Left ventricle myocardium inferior (tissue), 1 donor: ENCODE results near the gene LRP3. TPM values are rescaled to one million over a fixed set of nuclear protein-coding genes. Genes with fewer than 3 reads are reported as not detected.

Experiments used
- DNase-seq: peaks from one replicate; pipeline ENCODE4 v3.0.0-alpha.2; 2020
- H3K27ac ChIP-seq: fragments of 200-600 bp; replicated peaks from 2 replicates; pipeline ENCODE4 v1.8.0; 2021
- H3K27me3 ChIP-seq: fragments of 200-600 bp; 2 replicates; pipeline ENCODE4 v1.8.0; 2021; ENCODE audit warnings: low read depth
- H3K36me3 ChIP-seq: fragments of 200-600 bp; 2 replicates; pipeline ENCODE4 v1.8.0; 2021
- H3K4me1 ChIP-seq: fragments of 200-600 bp; 2 replicates; pipeline ENCODE4 v1.8.0; 2021
- H3K4me3 ChIP-seq: fragments of 200-600 bp; 2 replicates; pipeline ENCODE4 v1.8.0; 2021; ENCODE audit warnings: mild to moderate bottlenecking, moderate library complexity
- H3K9me3 ChIP-seq: fragments of 200-600 bp; replicated peaks from 2 replicates; pipeline ENCODE4 v1.8.0; 2021
- intact Hi-C: fragments of 100-400 bp; cut with micrococcal nuclease; formaldehyde crosslinking; loops from one replicate; pipeline ENCODE4 v1.11.0; 2022
- total RNA-seq: library from RNA; stranded (reverse); fragmentation: NEBNext Ultra II Directional; extraction: Animal tissue kit (Norgen Biotek cat#: 25700); gene quantifications from one replicate; pipeline ENCODE4 v1.2.1, GENCODE V29; 2021
- TF ChIP-seq, protein P1 (sequence below): fragments of 200-600 bp; IDR thresholded peaks from 2 replicates; pipeline ENCODE4 v1.8.0; 2021; ENCODE audit warnings: antibody characterized with exemption, mild to moderate bottlenecking, borderline replicate concordance
- donor health status: DM: no; HTN: yes; CAD: no; lungs with severe emphysema.

LRP3 gene
- total RNA-seq, 1 donor from 2014 or later = 20.8 TPM

DNA sequence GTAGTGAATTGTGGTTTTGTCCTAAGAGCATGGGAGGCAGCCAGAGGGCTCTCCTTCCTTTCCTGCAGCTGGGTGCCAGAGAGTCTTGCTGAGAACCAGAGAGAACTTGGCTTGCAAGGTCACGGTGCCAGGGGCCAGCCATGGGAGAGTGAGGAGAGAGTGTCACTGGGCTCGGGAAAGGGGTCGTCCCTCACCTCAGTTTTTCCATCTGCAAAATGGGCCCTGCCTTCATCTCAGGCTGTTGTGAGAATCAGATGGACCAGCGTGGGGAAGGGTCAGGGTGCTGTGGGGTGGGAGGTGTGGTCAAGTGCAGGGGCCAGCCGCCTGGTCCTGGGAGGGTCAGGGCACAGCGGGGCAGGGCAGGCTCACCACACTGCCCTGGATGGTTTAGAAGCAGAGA, 7.3 kb downstream of the LRP3 start:
- Histone ChIP-seq H3K4me3 (no peak overlapping the region), H3K9me3 (no peaks in the 10 kb centered on the region), H3K27ac (no peak overlapping the region), H3K4me1 (no peaks in the 10 kb centered on the region), H3K36me3 (peaks cover 7% of the 10 kb centered on the region), H3K27me3 (no peaks in the 10 kb centered on the region)
- intact Hi-C loops = no loop called here
- no peak for DNase-seq
- TF ChIP-seq, protein P1, sequence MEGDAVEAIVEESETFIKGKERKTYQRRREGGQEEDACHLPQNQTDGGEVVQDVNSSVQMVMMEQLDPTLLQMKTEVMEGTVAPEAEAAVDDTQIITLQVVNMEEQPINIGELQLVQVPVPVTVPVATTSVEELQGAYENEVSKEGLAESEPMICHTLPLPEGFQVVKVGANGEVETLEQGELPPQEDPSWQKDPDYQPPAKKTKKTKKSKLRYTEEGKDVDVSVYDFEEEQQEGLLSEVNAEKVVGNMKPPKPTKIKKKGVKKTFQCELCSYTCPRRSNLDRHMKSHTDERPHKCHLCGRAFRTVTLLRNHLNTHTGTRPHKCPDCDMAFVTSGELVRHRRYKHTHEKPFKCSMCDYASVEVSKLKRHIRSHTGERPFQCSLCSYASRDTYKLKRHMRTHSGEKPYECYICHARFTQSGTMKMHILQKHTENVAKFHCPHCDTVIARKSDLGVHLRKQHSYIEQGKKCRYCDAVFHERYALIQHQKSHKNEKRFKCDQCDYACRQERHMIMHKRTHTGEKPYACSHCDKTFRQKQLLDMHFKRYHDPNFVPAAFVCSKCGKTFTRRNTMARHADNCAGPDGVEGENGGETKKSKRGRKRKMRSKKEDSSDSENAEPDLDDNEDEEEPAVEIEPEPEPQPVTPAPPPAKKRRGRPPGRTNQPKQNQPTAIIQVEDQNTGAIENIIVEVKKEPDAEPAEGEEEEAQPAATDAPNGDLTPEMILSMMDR = no peak

DNA sequence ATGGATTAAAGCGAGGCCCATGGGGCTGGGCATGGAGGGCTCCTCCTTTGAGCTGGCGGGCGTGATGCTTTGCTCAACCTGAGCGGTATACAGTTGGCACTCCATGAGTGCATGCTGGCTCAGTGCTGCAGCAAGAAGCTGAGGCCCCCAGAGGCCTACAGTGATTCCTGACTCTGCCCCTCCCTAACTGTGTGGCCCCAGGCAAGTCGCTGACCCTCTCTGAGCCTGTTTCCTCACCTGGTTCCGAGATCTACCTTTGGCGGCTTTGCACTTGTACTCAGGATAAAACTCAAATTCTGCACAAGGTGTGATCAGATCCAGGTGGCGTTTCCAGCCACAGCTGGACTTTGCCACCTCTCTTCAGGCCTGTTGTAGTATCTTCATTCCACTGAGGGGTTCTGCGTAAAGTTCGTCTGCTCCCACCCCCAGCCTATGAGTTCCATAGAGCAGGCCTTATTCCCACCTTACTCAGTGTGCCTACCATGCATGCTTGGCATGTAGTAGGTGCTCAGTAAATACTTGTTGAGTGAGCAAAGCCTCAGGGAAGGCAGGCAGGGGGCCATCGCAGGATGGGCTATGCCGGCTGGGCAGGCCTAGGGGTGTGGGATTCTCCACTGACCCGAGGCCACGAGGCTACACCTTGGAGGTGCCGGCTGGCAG, 7.9 kb downstream of the LRP3 start:
- Histone ChIP-seq H3K27ac (no peak overlapping the region), H3K9me3 (no peaks in the 10 kb centered on the region), H3K36me3 (peaks cover 11% of the 10 kb centered on the region), H3K27me3 (no peaks in the 10 kb centered on the region), H3K4me3 (no peak overlapping the region), H3K4me1 (no peaks in the 10 kb centered on the region)
- intact Hi-C loops = no loop called here
- TF ChIP-seq, protein P1 = no peak
- no peak for DNase-seq

DNA sequence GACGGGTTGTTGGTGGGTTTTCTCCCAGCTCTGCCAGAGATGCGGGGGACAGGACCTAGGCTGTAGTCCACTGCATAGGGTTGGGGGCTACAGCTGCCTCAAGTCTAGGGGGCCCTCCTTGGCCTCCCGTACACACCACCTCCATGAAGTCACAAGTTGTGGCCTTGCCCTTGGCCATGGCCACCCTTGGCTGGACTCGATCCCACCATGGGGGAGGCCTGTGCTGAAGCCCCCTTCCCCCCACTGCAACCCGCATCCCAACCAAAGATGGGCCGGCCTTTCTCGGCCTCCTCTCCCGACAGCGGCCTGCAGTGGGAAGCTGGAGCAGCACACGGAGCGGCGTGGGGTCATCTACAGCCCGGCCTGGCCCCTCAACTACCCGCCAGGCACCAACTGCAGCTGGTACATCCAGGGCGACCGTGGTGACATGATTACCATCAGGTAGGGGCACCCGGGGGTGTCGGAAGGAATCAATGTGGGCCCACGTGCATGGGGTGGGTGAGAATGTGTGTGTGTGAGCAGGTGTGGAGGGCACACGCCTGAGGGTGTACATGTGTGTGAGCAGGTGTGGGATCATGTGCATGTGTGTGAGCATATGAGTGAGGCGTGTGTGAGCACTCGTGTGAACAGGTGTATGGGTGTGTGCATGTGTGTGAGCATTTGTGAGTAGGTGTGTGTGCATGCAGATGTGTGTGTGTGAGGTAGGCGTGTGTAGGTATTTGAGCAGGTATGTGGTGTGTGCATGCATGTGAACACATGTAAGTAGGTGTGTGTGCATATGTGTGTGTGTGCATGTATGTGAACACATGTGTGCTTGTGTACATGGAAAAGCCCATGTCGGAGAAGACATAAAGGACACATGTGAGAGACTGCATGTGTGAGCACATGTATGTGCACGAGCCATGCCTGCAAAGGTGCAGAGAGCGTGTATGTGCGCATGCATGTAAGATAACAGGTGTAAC, 8.7 kb downstream of the LRP3 start:
- no peak for DNase-seq
- no peaks in the 10 kb centered on the region for H3K9me3 ChIP-seq
- intact Hi-C loops = no loop called here
- H3K4me1 ChIP-seq = no peaks in the 10 kb centered on the region
- H3K36me3 ChIP-seq = peaks cover 12% of the 10 kb centered on the region
- H3K27me3 ChIP-seq = no peaks in the 10 kb centered on the region
- TF ChIP-seq, protein P1 = no peak
- no peak overlapping the region for H3K27ac ChIP-seq
- no peak overlapping the region for H3K4me3 ChIP-seq

DNA sequence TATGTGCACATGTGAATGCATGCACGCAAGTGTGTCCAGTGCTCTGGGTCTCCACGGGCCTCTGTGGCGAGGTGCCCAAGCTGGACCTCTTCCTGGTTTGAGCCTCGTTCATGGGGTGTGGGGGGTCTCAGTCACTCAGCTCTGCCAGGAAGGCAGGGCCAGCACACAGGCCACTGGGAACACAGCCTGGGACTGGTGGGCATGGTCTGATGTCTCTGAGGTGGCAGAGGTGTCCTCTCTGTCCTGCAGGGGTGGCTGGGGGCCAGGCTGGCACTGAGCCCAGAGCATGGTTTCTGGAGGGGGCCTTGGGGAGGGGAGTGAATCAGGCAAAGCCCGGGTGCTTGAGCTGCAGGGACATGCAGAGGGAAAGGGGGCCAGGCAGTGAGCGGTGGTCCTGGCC, 9.4 kb downstream of the LRP3 start:
- Histone ChIP-seq H3K27me3 (no peaks in the 10 kb centered on the region), H3K4me3 (no peak overlapping the region), H3K27ac (no peak overlapping the region), H3K9me3 (no peaks in the 10 kb centered on the region), H3K4me1 (no peaks in the 10 kb centered on the region), H3K36me3 (peaks cover 12% of the 10 kb centered on the region)
- intact Hi-C loops = no loop called here
- DNase-seq = no peak
- TF ChIP-seq, protein P1 = no peak

DNA sequence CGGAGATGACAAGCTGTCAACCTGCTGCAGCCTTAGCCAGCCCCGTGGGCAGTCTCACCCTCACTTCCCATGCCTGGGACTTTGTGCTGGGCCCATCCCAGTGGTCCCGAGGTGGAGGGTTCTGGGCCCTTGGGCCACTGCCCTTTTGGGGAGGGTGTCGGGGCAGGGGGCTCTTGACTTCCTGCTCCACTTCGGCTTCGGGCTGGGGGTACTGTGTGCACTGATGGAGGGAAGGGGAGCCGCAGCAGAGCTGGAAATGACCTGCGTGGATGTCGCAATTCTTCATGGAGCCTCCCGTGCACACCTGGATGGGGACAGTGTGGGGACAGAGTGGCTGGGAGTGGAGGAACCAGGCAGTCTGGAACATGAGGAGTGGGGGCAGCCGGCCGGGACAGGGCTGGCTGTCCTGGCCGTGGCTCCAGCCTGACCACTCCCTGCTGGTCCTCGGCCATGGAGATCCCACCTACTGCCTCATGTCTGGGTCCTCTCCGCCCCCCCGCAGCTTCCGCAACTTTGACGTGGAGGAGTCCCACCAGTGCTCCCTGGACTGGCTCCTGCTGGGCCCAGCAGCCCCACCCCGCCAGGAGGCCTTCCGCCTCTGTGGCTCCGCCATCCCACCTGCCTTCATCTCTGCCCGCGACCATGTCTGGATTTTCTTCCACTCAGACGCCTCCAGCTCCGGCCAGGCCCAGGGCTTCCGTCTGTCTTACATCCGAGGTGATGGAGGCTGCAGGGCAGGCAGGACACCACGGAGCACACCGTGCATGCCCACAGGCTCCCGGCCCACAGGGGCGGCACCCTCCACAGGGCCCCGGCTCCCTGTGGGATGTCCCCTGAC, 10.2 kb downstream of the LRP3 start:
- Histone ChIP-seq H3K4me3 (no peak overlapping the region), H3K4me1 (no peaks in the 10 kb centered on the region), H3K36me3 (peaks cover 12% of the 10 kb centered on the region), H3K9me3 (no peaks in the 10 kb centered on the region), H3K27me3 (no peaks in the 10 kb centered on the region), H3K27ac (no peak overlapping the region)
- intact Hi-C loops = no loop called here
- TF ChIP-seq, protein P1 = no peak
- DNase-seq = no peak
